Naive thymus-derived CD8-positive, alpha-beta T cell (primary cell): Measurements from ENCODE around the gene ARHGAP27. TPM values are rescaled to one million over a fixed set of nuclear protein-coding genes. Genes with fewer than 3 reads are reported as not detected.

Experiments used
- ATAC-seq, 2 donors: fragments of 150-1000 bp; cut with Tn5 transposase in 1 of 2; sonication (Bioruptor Pico), chemical (Tn5 transposase) in 1 of 2; 1 replicate in 1 of 2; 2 replicates in 1 of 2; pipeline ENCODE4 v1.10.0; 2021; ENCODE audit warnings: mild to moderate bottlenecking in 2 of 2, moderate library complexity in 2 of 2
- POLR2A ChIA-PET: fragments of 350-600 bp; sonication (Branson Sonifier 250); formaldehyde crosslinking; loops from one replicate; lab custom pipeline; 2021; ENCODE audit warnings: antibody characterized with exemption; lab: Charles Lee
- DNase-seq, 10 donors: peaks; one replicate each; pipeline versions ENCODE4 v3.0.0 to v3.0.0-alpha.2; 2020 to 2022
- H3K27ac Mint-ChIP-seq, 10 donors: one replicate each; pipeline ENCODE4 v1.8.0; 2020 to 2022; ENCODE audit warnings: mild to moderate bottlenecking in 10 of 10, mixed read lengths in 10 of 10, moderate library complexity in 4 of 10, inconsistent platforms in 1 of 10
- H3K27me3 Mint-ChIP-seq, 5 donors: one replicate each; pipeline ENCODE4 v1.8.0; 2021 to 2022; ENCODE audit warnings: mixed read lengths in 5 of 5
- H3K36me3 Mint-ChIP-seq, 3 donors: one replicate each; pipeline ENCODE4 v1.8.0; 2020 to 2022; ENCODE audit warnings: mixed read lengths in 3 of 3, mild to moderate bottlenecking in 2 of 3, inconsistent platforms in 1 of 3
- H3K4me1 Mint-ChIP-seq, 4 donors: one replicate each; pipeline ENCODE4 v1.8.0; 2021 to 2022; ENCODE audit warnings: mixed read lengths in 4 of 4
- H3K4me3 Mint-ChIP-seq, 10 donors: one replicate each; pipeline ENCODE4 v1.8.0; 2020 to 2022; ENCODE audit warnings: mild to moderate bottlenecking in 10 of 10, mixed read lengths in 10 of 10, moderate library complexity in 6 of 10, inconsistent platforms in 1 of 10
- H3K9me3 Mint-ChIP-seq, 9 donors: one replicate each; pipeline ENCODE4 v1.8.0; 2020 to 2022; ENCODE audit warnings: mixed read lengths in 9 of 9, mild to moderate bottlenecking in 3 of 9, inconsistent platforms in 1 of 9, moderate library complexity in 1 of 9
- polyA plus RNA-seq, 3 donors: library from polyadenylated mRNA; unstranded; fragments of 300-500 nt; fragmentation: Illumina TruSeq; gene quantifications; one replicate each; pipeline ENCODE4 v1.2.3, GENCODE V29; 2021
- total RNA-seq, 8 experiments: library from RNA in 2 of 8; stranded (reverse) in 2 of 8; gene quantifications; one replicate each; pipeline ENCODE4 v1.2.3 and lab custom pipeline; 2021 to 2026

Gene ARHGAP27
- total and polyA plus RNA-seq, 5 experiments from 2014 or later = 17.3 to 102 (median 31.1) TPM

DNA sequence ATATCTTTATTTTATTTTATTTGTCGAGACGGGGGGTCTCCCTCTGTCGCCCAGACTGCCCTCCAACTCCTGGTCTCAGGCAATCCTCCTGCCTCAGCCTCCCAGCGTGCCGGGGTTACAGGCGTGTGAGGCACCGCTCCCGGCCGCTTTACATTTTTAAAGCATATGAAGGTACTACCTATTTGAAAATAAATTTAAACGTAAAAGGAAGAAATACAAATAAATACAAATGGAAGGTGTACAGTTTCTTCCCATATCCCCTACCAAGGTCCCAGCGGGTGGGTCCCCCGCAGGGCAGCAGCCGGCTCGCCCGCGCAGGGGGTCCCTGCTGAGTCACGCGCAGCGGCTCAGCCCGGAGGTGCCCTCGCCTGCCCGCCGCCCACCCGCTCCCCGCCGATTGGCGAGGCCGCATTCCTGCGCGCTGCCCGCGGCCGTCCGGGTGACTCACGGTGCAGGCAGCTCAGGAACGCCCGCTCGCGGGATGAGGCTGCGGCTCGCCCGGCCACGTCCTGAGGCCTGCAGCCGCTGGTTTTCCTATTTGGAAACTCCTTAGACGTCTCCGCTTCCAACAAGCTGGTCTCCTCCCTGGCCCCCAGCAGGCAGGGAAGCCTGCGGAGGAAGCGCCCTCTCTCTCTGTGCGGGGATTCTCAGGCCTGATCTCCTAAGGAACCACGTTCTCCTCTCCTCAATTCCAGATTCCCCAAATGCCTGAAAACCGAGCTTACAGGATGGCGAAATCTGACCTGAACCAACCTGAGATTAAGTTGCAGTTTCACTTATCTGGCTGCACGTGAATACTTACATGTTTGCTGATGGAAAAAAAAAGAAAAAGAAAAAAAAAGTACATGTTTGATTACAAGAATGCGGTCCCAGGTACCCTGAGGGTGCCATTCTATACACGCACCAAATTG, 61.0 kb downstream of the ARHGAP27 start:
- Mint-ChIP-seq H3K9me3 (no peaks in the 10 kb centered on the region), H3K36me3 (no peaks in the 10 kb centered on the region), H3K27ac (peak overlapping the region in 2 of 10 donors; percentile 43 to 82), H3K27me3 (peaks cover 9 to 23% (median 14%) of the 10 kb centered on the region in 5 donors), H3K4me3 (peak overlapping the region; percentile 52 to 81 (median 73)), H3K4me1 (peaks cover 6 to 12% (median 8%) of the 10 kb centered on the region in 4 donors)
- ATAC-seq (peak; percentile 49 to 79), DNase-seq (no peak)
- POLR2A ChIA-PET = interaction anchor here (0.7 kb wide), 1 partner anchor 43 kb away, joined by 4 read pairs; no protein-coding TSS in a partner anchor

DNA sequence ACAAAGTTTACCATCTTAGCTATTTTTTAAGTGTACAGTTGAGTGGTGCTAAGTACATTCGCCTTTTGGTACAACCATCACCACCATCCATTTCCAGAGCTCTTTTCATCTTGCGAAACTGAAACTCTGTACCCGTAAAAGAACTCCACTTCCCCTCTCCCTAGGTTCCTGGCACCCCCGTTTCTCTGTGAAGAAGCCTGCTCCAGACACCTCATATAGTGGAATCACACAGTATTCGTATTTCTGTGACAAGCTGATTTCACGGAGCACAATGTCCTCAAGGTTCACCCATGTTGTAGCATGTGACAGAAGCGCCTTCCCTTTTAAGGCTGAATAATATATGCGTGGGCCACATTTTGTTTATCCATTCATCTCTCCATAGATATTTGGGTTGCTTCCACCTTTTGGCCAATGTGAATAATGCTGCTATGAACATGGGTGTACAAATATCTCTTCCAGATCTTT, 61.7 kb downstream of the ARHGAP27 start:
- Mint-ChIP-seq H3K4me1 (peaks cover 6 to 12% (median 8%) of the 10 kb centered on the region in 4 donors), H3K27ac (no peak overlapping the region), H3K27me3 (peaks cover 9 to 23% (median 16%) of the 10 kb centered on the region in 5 donors), H3K4me3 (no peak overlapping the region), H3K9me3 (no peaks in the 10 kb centered on the region), H3K36me3 (no peaks in the 10 kb centered on the region)
- POLR2A ChIA-PET = no interaction called here
- DNase-seq = no peak
- ATAC-seq = no peak

DNA sequence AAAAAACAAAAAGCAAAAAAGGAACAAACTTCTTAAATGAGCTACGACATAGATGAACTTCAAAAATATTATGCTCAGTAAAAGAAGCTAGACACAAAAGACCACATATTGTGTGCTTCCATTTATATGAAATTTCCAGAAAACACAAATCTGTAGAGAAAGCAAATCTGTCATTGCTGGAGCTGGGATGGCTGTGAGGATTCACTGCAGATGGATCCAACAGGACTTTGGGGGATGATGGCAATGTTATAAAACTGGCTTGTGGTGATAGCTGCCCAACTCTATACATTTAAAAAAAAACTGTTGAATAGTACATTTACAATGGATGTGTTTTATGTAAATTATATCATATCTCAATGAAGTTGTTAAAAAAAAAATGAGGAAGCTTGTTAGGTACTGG, 63.2 kb downstream of the ARHGAP27 start:
- peaks cover 6 to 12% (median 10%) of the 10 kb centered on the region in 4 donors for H3K4me1 Mint-ChIP-seq
- no peak overlapping the region for H3K4me3 Mint-ChIP-seq
- H3K36me3 Mint-ChIP-seq = no peaks in the 10 kb centered on the region
- ATAC-seq = no peak
- no peak overlapping the region for H3K27ac Mint-ChIP-seq
- H3K9me3 Mint-ChIP-seq = no peaks in the 10 kb centered on the region
- H3K27me3 Mint-ChIP-seq = peaks cover 9 to 28% (median 23%) of the 10 kb centered on the region in 5 donors
- DNase-seq = no peak
- POLR2A ChIA-PET = interaction anchor here (0.8 kb wide), 1 partner anchor 52 kb away, joined by 3 read pairs; the partner anchor contains the start of gene MAP3K14

DNA sequence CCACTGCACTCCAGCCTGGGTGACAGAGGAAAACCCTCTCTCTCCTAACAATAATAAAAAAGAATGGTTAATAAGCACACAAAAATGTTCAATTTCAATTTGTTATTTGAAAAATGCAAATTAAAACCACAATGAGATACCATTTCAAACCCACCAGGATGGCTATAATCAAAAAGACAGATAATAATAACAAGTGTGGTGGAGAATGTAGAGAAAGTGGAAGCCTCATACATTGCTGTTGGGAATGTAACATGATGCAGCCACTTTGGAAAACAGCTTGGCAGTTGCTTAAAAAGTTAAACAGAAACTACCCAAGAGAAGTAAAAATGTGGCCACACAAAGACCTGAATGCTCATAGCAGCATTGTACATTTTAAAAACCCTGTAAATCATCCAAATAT, 64.0 kb downstream of the ARHGAP27 start:
- no peak for DNase-seq

DNA sequence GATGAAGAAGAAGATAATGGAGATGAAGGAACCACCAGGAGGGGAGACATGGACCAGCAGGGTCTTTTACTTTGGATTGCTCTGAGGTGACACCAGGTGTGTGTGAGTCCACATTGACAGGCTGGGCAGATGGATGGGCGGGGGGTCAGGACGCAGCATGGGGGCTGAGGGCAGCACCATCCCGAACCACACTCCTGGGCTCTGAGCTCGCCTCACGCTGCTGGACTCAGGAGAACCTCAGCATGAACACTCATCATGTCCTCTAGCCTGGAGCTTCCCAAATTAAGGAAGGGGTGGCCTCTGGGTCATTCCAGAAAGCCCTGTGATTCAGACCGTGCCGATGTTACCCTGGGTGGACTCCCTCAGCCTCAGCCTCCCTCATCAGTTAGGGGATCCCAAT, 65.5 kb downstream of the ARHGAP27 start:
- H3K27me3 Mint-ChIP-seq = peaks cover 5 to 30% (median 26%) of the 10 kb centered on the region in 5 donors
- POLR2A ChIA-PET = no interaction called here
- peaks cover 6 to 11% (median 9%) of the 10 kb centered on the region in 4 donors for H3K4me1 Mint-ChIP-seq
- H3K9me3 Mint-ChIP-seq = no peaks in the 10 kb centered on the region
- H3K27ac Mint-ChIP-seq = peak overlapping the region in 1 of 10 donors; percentile 2
- H3K4me3 Mint-ChIP-seq = peak overlapping the region in 1 of 10 donors; percentile 29
- ATAC-seq = no peak
- H3K36me3 Mint-ChIP-seq = no peaks in the 10 kb centered on the region
- no peak for DNase-seq

More for the DNA sequence above, 64.0 kb downstream of the ARHGAP27 start:
- Mint-ChIP-seq H3K4me1 (peaks cover 6 to 12% (median 10%) of the 10 kb centered on the region in 4 donors), H3K36me3 (no peaks in the 10 kb centered on the region), H3K4me3 (no peak overlapping the region), H3K9me3 (no peaks in the 10 kb centered on the region), H3K27me3 (peaks cover 7 to 30% (median 22%) of the 10 kb centered on the region in 5 donors), H3K27ac (no peak overlapping the region)
- no peak for ATAC-seq
- POLR2A ChIA-PET = interaction anchor here (0.8 kb wide), 1 partner anchor 51 kb away, joined by 3 read pairs; the partner anchor contains the start of gene MAP3K14

DNA sequence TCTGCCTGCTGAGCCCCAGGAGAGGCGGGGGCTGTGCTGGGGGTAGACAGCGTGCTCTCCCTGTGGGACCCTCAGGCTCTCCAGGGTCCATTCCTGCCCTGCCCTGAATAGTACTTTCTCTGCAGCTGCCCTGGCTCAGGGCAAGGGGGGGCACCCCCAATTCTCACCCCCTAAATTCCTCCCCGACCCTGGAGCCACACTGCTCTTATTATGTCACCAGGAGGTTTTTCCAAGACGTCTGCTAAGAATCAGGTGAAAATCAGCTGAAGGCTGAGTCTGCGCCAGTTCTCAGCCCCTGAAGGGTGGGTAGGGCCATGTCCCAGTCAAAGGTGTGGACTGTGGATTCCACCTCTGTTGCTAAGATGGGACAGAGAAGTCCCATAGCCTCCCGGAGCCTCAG, 66.0 kb downstream of the ARHGAP27 start:
- H3K4me1 Mint-ChIP-seq = peaks cover 2 to 8% (median 5%) of the 10 kb centered on the region in 4 donors
- H3K27me3 Mint-ChIP-seq = peaks cover 2 to 30% (median 23%) of the 10 kb centered on the region in 5 donors
- no peaks in the 10 kb centered on the region for H3K36me3 Mint-ChIP-seq
- no peak for ATAC-seq
- POLR2A ChIA-PET = interaction anchor here (0.6 kb wide), 1 partner anchor 152 kb away, joined by 4 read pairs; no protein-coding TSS in a partner anchor
- DNase-seq = no peak
- H3K27ac Mint-ChIP-seq = peak overlapping the region in 1 of 10 donors; percentile 40
- no peaks in the 10 kb centered on the region for H3K9me3 Mint-ChIP-seq
- no peak overlapping the region for H3K4me3 Mint-ChIP-seq

DNA sequence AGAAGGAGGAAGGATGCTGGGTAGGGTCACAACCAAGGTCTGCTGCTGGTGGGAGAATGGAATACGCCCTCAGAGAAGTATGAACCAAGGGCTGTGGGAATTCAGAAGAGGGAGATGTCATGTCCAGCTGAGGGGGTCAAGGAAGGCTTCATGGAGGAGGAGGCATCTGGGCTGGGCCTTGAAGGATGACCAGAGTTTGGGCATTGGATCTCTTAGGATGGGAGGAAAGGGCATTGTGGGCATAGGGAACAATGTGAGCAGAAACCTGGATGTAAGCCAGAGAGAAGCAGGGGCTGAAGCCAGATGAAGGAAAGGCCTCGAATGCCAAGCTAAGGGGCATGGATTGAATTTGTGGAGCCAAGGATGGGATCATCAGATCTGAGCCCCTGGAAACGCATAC, 66.6 kb downstream of the ARHGAP27 start:
- Mint-ChIP-seq H3K9me3 (no peaks in the 10 kb centered on the region), H3K36me3 (no peaks in the 10 kb centered on the region), H3K27ac (no peak overlapping the region), H3K4me1 (peaks cover 2 to 7% (median 3%) of the 10 kb centered on the region in 4 donors), H3K4me3 (no peak overlapping the region), H3K27me3 (peaks cover 4 to 30% (median 22%) of the 10 kb centered on the region in 5 donors)
- ATAC-seq (no peak), DNase-seq (no peak)
- POLR2A ChIA-PET = interaction anchor here (0.6 kb wide), 1 partner anchor 151 kb away, joined by 4 read pairs; no protein-coding TSS in a partner anchor

DNA sequence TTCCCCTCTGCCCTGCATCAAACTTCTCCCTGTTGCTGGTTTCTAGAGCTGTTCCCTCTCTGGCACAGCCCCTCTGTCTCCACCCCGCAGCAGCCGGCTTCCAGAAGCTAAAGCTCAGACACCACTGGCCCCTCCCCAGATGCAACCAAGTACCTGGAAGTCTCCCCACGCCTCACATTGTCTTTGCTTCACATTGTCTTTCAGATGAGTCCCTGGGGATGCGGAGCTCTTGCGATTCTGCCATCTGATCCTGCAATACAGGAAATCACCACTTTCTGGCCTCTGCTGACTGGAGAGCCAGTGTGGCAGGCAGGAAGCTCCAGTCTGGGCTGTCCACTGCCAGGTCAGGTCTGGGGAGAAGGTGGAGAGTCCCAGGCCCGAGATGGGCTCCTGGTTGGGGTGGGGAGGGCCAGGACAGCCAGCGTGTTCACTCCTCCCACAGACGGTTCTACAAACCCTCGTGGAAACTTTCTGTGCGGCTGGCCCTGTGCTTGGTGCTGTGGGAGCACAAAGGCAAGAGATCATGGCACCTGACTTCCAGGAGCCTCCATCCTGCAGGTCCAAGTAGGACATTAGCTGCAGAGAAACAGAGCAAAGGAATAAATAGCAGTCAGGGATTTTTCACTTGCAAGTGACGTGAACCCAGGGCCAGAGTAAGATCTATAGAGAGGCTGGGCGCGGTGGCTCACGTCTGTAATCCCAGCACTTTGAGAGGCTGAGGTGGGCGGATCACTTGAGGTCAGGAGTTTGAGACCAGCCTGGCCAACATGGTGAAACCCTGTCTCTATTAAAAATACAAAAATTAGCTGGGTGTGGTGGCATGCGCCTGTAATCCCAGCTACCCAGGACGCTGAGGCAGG, 67.9 kb downstream of the ARHGAP27 start:
- POLR2A ChIA-PET = interaction anchor here (0.6 kb wide), 1 partner anchor 874 kb away, joined by 3 read pairs; no protein-coding TSS in a partner anchor
- DNase-seq (no peak), ATAC-seq (no peak)
- Mint-ChIP-seq H3K27me3 (peaks cover 4 to 31% (median 24%) of the 10 kb centered on the region in 5 donors), H3K4me1 (peaks cover 0 to 7% (median 0%) of the 10 kb centered on the region in 4 donors), H3K27ac (peak overlapping the region in 2 of 10 donors; percentile 4 to 9), H3K4me3 (no peak overlapping the region), H3K36me3 (no peaks in the 10 kb centered on the region), H3K9me3 (no peaks in the 10 kb centered on the region)

DNA sequence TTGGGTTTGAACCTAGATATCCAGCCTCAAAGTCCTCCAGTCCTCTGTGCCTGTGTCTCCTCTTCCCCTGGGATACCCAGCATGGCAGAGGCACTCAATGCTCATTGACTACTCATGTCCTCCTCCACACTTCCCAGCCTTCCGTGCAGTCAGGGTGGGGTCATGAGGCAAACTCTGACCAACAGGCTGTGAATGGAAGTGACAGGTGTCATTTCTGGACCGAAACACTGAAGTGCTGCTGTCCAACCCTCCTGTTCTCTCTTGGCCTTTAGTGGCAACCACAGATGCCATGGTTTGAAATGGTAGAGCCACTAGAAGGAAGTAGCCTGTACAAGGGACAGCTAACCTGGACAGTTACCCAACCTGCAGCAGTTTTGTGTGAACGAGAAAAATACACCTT, 69.2 kb downstream of the ARHGAP27 start:
- Mint-ChIP-seq H3K4me3 (no peak overlapping the region), H3K4me1 (peaks cover 0 to 7% (median 0%) of the 10 kb centered on the region in 4 donors), H3K27ac (no peak overlapping the region), H3K36me3 (no peaks in the 10 kb centered on the region), H3K27me3 (peaks cover 4 to 31% (median 24%) of the 10 kb centered on the region in 5 donors), H3K9me3 (no peaks in the 10 kb centered on the region)
- DNase-seq (no peak), ATAC-seq (no peak)
- POLR2A ChIA-PET = no interaction called here

DNA sequence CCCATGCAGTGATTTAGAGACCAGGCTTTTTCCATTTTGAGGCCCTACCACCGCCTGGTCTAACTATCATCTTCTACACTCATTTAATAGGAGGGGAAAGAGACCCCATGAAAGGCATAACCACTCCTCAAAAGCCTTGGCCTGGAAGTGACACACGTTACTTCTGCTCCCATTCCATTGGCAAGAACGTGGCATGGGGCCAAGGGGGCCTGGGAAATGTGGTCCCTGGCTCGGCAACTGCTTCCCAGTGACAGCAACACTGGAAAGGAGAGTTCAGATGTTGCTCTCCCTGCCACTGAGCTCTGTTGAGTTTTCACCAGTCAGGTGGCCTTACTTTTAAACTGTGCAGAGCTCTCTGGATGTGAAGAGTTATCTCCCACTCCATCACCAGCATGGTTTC, 70.7 kb downstream of the ARHGAP27 start:
- H3K9me3 Mint-ChIP-seq = no peaks in the 10 kb centered on the region
- no peak overlapping the region for H3K4me3 Mint-ChIP-seq
- DNase-seq (no peak), ATAC-seq (no peak)
- POLR2A ChIA-PET = interaction anchor here (1.0 kb wide), 1 partner anchor 49 kb away, joined by 3 read pairs; no protein-coding TSS in a partner anchor
- H3K36me3 Mint-ChIP-seq = no peaks in the 10 kb centered on the region
- peaks cover 3 to 31% (median 24%) of the 10 kb centered on the region in 5 donors for H3K27me3 Mint-ChIP-seq
- H3K27ac Mint-ChIP-seq = no peak overlapping the region
- H3K4me1 Mint-ChIP-seq = peaks cover 0 to 6% (median 0%) of the 10 kb centered on the region in 4 donors

DNA sequence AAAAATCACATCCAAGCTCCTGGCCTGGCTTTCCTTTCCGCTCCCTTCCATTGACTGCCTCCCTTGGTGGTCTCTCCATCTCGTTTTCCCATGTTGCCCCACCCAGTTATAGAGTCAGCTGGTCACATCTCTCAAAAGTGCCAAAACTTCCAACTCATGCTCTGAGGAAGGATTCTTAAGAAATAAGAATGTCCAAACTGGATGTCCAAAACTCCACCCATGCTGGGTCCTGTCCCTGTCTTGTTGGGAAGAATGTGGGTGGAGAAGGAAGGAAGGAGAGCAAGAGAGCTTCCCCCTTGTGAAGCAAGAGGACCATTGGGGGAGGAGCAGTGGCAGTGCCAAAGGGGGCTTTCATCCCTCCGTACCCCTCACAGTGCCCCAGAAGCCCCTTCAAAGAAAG, 71.2 kb downstream of the ARHGAP27 start:
- ATAC-seq (no peak), DNase-seq (no peak)
- H3K27me3 Mint-ChIP-seq = peaks cover 2 to 31% (median 24%) of the 10 kb centered on the region in 5 donors
- POLR2A ChIA-PET = interaction anchor here (1.0 kb wide), 1 partner anchor 49 kb away, joined by 3 read pairs; no protein-coding TSS in a partner anchor
- H3K36me3 Mint-ChIP-seq = no peaks in the 10 kb centered on the region
- H3K27ac Mint-ChIP-seq = no peak overlapping the region
- H3K4me1 Mint-ChIP-seq = peaks cover 0 to 5% (median 0%) of the 10 kb centered on the region in 4 donors
- no peaks in the 10 kb centered on the region for H3K9me3 Mint-ChIP-seq
- H3K4me3 Mint-ChIP-seq = no peak overlapping the region
